WTC11 (cell line): ENCODE results near the gene METTL24. TPM values are rescaled to one million over a fixed set of nuclear protein-coding genes. Genes with fewer than 3 reads are reported as not detected.

ENCODE experiments used
- ATAC-seq: fragments of 200-7000 bp; cut with Tn5 transposase; 2 replicates; pipeline ENCODE4 v1.10.0; 2021; ENCODE audit warnings: mild to moderate bottlenecking, moderate library complexity
- CTCF ChIA-PET: fragments of 300-600 bp; sonication (Branson Sonifier 250); formaldehyde crosslinking; loops from one replicate; lab custom pipeline; 2021; ENCODE audit warnings: antibody characterized with exemption; lab: Charles Lee
- POLR2A ChIA-PET: fragments of 350-600 bp; sonication (Branson Sonifier 250); formaldehyde crosslinking; loops from one replicate; lab custom pipeline; 2021; ENCODE audit warnings: antibody characterized with exemption; lab: Charles Lee
- DNase-seq: peaks from one replicate; pipeline ENCODE4 v3.0.0; 2021; ENCODE audit warnings: low spot score
- H3K27ac Mint-ChIP-seq: 2 replicates; pipeline ENCODE4 v1.8.0; 2021; ENCODE audit warnings: mixed read lengths
- H3K27me3 Mint-ChIP-seq: 2 replicates; pipeline ENCODE4 v1.8.0; 2021; ENCODE audit warnings: low read depth, mild to moderate bottlenecking, moderate library complexity, mixed read lengths
- H3K36me3 Mint-ChIP-seq: 2 replicates; pipeline ENCODE4 v1.8.0; 2021; ENCODE audit warnings: mixed read lengths
- H3K4me1 Mint-ChIP-seq: 2 replicates; pipeline ENCODE4 v1.8.0; 2022; ENCODE audit warnings: mixed read lengths
- H3K4me3 Mint-ChIP-seq: 2 replicates; pipeline ENCODE4 v1.8.0; 2021; ENCODE audit warnings: mild to moderate bottlenecking, moderate library complexity, mixed read lengths
- H3K9me3 Mint-ChIP-seq: 2 replicates; pipeline ENCODE4 v1.8.0; 2021; ENCODE audit warnings: mixed read lengths
- ATF1 ChIP-seq: sonication (generic); formaldehyde crosslinking; IDR thresholded peaks from 2 replicates; pipeline ENCODE4 v1.8.1; 2023; ENCODE audit warnings: mild to moderate bottlenecking, moderate library complexity, missing genetic modification reagents
- E2F1 ChIP-seq: sonication (generic); formaldehyde crosslinking; IDR thresholded peaks from 2 replicates; pipeline ENCODE4 v1.8.0; 2022; ENCODE audit warnings: mild to moderate bottlenecking, missing genetic modification reagents
- FOXK1 ChIP-seq: sonication (generic); formaldehyde crosslinking; IDR thresholded peaks from 2 replicates; pipeline ENCODE4 v1.8.0; 2022; ENCODE audit warnings: mild to moderate bottlenecking, moderate library complexity, missing genetic modification reagents
- FOXP1 ChIP-seq: sonication (generic); formaldehyde crosslinking; IDR thresholded peaks from 2 replicates; pipeline ENCODE4 v1.8.0; 2022; ENCODE audit warnings: missing genetic modification reagents, mild to moderate bottlenecking, moderate library complexity, borderline replicate concordance
- GRHL2 ChIP-seq: fragments of 250-450 bp; sonication (Bioruptor Pico); IDR thresholded peaks from 2 replicates; pipeline ENCODE4 v1.8.0; 2022; ENCODE audit warnings: mild to moderate bottlenecking, moderate library complexity; ENCODE audit not compliant: insufficient replicate concordance, severe bottlenecking
- JUN ChIP-seq: sonication (generic); formaldehyde crosslinking; IDR thresholded peaks from 2 replicates; pipeline ENCODE4 v1.8.0; 2023; ENCODE audit warnings: mild to moderate bottlenecking, missing genetic modification reagents
- MLX ChIP-seq: sonication (generic); formaldehyde crosslinking; IDR thresholded peaks from 2 replicates; pipeline ENCODE4 v1.8.1; 2023; ENCODE audit warnings: mild to moderate bottlenecking, missing genetic modification reagents, moderate library complexity
- MXD4 ChIP-seq: fragments of 250-450 bp; sonication (Bioruptor Pico); IDR thresholded peaks from 2 replicates; pipeline ENCODE4 v1.8.0; 2021; ENCODE audit warnings: mild to moderate bottlenecking, moderate library complexity, borderline replicate concordance
- NFYB ChIP-seq: sonication (generic); formaldehyde crosslinking; conservative IDR thresholded peaks from 2 replicates; pipeline ENCODE4 v1.8.0; 2022; ENCODE audit warnings: low read depth, missing genetic modification reagents
- OVOL2 ChIP-seq: fragments of 250-450 bp; sonication (Bioruptor Pico); IDR thresholded peaks from 2 replicates; pipeline ENCODE4 v1.9.0; 2021; ENCODE audit warnings: mild to moderate bottlenecking, borderline replicate concordance
- RORB ChIP-seq: fragments of 250-450 bp; sonication (Bioruptor Pico); IDR thresholded peaks from 2 replicates; pipeline ENCODE4 v1.9.0; 2021; ENCODE audit warnings: mild to moderate bottlenecking
- SMAD4 ChIP-seq: sonication (generic); formaldehyde crosslinking; IDR thresholded peaks from 2 replicates; pipeline ENCODE4 v1.8.0; 2022; ENCODE audit warnings: mild to moderate bottlenecking, missing genetic modification reagents
- SOX15 ChIP-seq: fragments of 250-450 bp; sonication (Bioruptor Pico); IDR thresholded peaks from 2 replicates; pipeline ENCODE4 v1.9.0; 2021; ENCODE audit warnings: mild to moderate bottlenecking
- USF2 ChIP-seq: sonication (generic); formaldehyde crosslinking; IDR thresholded peaks from 2 replicates; pipeline ENCODE4 v1.8.1; 2023; ENCODE audit warnings: mild to moderate bottlenecking, missing genetic modification reagents, moderate library complexity
- ZNF121 ChIP-seq: sonication (generic); formaldehyde crosslinking; IDR thresholded peaks from 2 replicates; pipeline ENCODE4 v1.8.0; 2023; ENCODE audit warnings: missing genetic modification reagents
- ZNF423 ChIP-seq: fragments of 250-450 bp; sonication (Bioruptor Pico); IDR thresholded peaks from 2 replicates; pipeline ENCODE4 v2.1.2; 2022; ENCODE audit warnings: mild to moderate bottlenecking, moderate library complexity
- ZNF671 ChIP-seq: fragments of 250-450 bp; sonication (Bioruptor Pico); IDR thresholded peaks from 2 replicates; pipeline ENCODE4 v1.8.0; 2021; ENCODE audit warnings: mild to moderate bottlenecking
- total RNA-seq: library from RNA; stranded (reverse); gene quantifications from 3 replicates; pipeline ENCODE4 v1.2.3, GENCODE V29; 2021
- TF ChIP-seq, protein P1 (sequence below): sonication (generic); formaldehyde crosslinking; IDR thresholded peaks from 2 replicates; pipeline ENCODE4 v1.8.1; 2022; ENCODE audit warnings: mild to moderate bottlenecking, missing genetic modification reagents, moderate library complexity, borderline replicate concordance
- TF ChIP-seq, protein P2 (sequence below): sonication (generic); formaldehyde crosslinking; IDR thresholded peaks from 2 replicates; pipeline ENCODE4 v1.8.1; 2023; ENCODE audit warnings: mild to moderate bottlenecking, missing genetic modification reagents
- TF ChIP-seq, protein P3 (sequence below): sonication (generic); formaldehyde crosslinking; IDR thresholded peaks from 2 replicates; pipeline ENCODE4 v1.8.1; 2022; ENCODE audit warnings: low read depth, mild to moderate bottlenecking, moderate library complexity, missing genetic modification reagents, borderline replicate concordance

METTL24 gene
- total RNA-seq, 1 experiment from 2014 or later, result 0.31 TPM

DNA sequence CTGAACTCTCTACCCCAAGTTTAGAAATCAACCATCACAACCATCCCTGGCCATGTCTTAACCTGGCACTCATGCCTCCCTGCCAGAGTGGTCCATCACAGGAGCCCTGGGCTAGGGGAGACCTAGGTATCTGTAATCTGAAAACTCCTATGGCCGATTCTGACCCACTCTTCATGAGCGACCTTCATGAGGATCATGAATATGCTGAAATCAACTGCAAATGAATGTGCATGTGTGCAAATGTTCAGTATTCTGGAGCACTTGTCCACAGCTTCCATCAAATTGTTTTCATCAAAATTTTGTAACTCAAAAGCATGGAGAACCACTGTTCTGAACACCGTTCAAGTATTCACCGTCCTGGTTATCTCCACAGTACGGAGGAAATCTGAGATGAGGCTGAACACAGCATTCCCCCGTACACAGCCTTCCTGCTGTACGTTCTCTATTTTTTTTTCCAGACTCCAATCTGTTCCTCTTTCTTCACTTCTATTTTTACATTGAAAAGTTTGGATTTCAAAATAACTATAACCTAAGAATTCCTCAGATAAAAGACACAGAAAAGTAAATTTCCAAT, 17.7 kb downstream of the METTL24 start:
- ATAC-seq, result no peak
- no peak for TF ChIP-seq ZNF121 (CRISPR knock-in tag)
- no peak for TF ChIP-seq GRHL2 (CRISPR knock-in tag)
- no peak for TF ChIP-seq OVOL2 (CRISPR knock-in tag)
- no peak for TF ChIP-seq ZNF671 (CRISPR knock-in tag)
- ChIA-PET CTCF (interaction anchor here (1.9 kb wide), 1 partner anchor 14 kb away, joined by 47 read pairs; no protein-coding TSS in a partner anchor), POLR2A (no interaction called here)
- H3K4me3 Mint-ChIP-seq, result no peak overlapping the region
- no peaks in the 10 kb centered on the region for H3K36me3 Mint-ChIP-seq
- H3K27ac Mint-ChIP-seq, result no peak overlapping the region
- H3K9me3 Mint-ChIP-seq, result no peaks in the 10 kb centered on the region
- DNase-seq, result no peak
- no peaks in the 10 kb centered on the region for H3K27me3 Mint-ChIP-seq
- H3K4me1 Mint-ChIP-seq, result peaks cover 9% of the 10 kb centered on the region; the same call in 1 of the 2 replicates

- CTCF ChIA-PET, result interaction anchor here (1.0 kb wide), 1 partner anchor 9 kb away, joined by 3 read pairs; no protein-coding TSS in a partner anchor
- no peaks in the 10 kb centered on the region for H3K27me3 Mint-ChIP-seq
- DNase-seq, result no peak
- TF ChIP-seq MXD4 (CRISPR knock-in tag) (no peak), FOXK1 (no peak), GRHL2 (CRISPR knock-in tag) (no peak), RORB (no peak), ATF1 (CRISPR knock-in tag) (no peak), SMAD4 (CRISPR knock-in tag) (no peak), ZNF121 (CRISPR knock-in tag) (no peak), SOX15 (CRISPR knock-in tag) (no peak), NFYB (CRISPR knock-in tag) (no peak), E2F1 (CRISPR knock-in tag) (no peak)
- TF ChIP-seq, protein P1, sequence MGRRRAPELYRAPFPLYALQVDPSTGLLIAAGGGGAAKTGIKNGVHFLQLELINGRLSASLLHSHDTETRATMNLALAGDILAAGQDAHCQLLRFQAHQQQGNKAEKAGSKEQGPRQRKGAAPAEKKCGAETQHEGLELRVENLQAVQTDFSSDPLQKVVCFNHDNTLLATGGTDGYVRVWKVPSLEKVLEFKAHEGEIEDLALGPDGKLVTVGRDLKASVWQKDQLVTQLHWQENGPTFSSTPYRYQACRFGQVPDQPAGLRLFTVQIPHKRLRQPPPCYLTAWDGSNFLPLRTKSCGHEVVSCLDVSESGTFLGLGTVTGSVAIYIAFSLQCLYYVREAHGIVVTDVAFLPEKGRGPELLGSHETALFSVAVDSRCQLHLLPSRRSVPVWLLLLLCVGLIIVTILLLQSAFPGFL (CRISPR knock-in tag), result no peak
- TF ChIP-seq, protein P2, sequence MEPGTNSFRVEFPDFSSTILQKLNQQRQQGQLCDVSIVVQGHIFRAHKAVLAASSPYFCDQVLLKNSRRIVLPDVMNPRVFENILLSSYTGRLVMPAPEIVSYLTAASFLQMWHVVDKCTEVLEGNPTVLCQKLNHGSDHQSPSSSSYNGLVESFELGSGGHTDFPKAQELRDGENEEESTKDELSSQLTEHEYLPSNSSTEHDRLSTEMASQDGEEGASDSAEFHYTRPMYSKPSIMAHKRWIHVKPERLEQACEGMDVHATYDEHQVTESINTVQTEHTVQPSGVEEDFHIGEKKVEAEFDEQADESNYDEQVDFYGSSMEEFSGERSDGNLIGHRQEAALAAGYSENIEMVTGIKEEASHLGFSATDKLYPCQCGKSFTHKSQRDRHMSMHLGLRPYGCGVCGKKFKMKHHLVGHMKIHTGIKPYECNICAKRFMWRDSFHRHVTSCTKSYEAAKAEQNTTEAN (CRISPR knock-in tag), result no peak
- ATAC-seq, result no peak
- no peak overlapping the region for H3K27ac Mint-ChIP-seq
- no peaks in the 10 kb centered on the region for H3K9me3 Mint-ChIP-seq
- H3K4me1 Mint-ChIP-seq, result peaks cover 9% of the 10 kb centered on the region; the same call in 1 of the 2 replicates
- H3K36me3 Mint-ChIP-seq, result no peaks in the 10 kb centered on the region
- no peak overlapping the region for H3K4me3 Mint-ChIP-seq
- POLR2A ChIA-PET, result no interaction called here
Measured at GRCh38 chr6:110338820-110339470, 19.2 kb downstream of the METTL24 start.

DNA sequence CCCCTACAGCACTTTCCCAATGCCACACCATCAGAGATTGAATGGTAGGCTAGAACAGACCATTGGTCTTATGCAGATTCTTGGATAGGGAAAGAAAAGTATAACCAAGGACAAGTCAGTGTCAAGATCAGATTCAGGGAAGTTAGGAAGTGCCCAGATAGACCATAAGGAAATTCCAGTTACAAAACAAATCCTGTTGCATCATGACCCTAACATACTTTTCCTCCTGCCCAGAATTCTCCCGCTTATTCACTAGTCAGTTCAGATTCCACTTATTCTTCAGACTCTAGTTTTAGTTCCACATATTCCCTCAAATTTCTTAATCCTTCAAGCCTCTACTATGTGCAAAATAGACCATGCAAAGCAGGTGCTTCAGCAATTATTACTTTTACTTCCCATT, 20.7 kb downstream of the METTL24 start:
- H3K27me3 Mint-ChIP-seq, result no peaks in the 10 kb centered on the region
- H3K36me3 Mint-ChIP-seq, result no peaks in the 10 kb centered on the region
- H3K9me3 Mint-ChIP-seq, result no peaks in the 10 kb centered on the region
- DNase-seq (no peak), ATAC-seq (no peak)
- H3K4me3 Mint-ChIP-seq, result no peak overlapping the region
- ChIA-PET POLR2A (no interaction called here), CTCF (no interaction called here)
- no peak overlapping the region for H3K27ac Mint-ChIP-seq
- H3K4me1 Mint-ChIP-seq, result peaks cover 4% of the 10 kb centered on the region; the same call in 1 of the 2 replicates
- TF ChIP-seq FOXK1 (no peak), USF2 (no peak), FOXP1 (CRISPR knock-in tag) (no peak), ZNF423 (CRISPR knock-in tag) (no peak), MLX (no peak), JUN (CRISPR knock-in tag) (no peak)
- TF ChIP-seq, protein P2 (CRISPR knock-in tag), result no peak
- TF ChIP-seq, protein P1 (CRISPR knock-in tag), result no peak
- TF ChIP-seq, protein P3, sequence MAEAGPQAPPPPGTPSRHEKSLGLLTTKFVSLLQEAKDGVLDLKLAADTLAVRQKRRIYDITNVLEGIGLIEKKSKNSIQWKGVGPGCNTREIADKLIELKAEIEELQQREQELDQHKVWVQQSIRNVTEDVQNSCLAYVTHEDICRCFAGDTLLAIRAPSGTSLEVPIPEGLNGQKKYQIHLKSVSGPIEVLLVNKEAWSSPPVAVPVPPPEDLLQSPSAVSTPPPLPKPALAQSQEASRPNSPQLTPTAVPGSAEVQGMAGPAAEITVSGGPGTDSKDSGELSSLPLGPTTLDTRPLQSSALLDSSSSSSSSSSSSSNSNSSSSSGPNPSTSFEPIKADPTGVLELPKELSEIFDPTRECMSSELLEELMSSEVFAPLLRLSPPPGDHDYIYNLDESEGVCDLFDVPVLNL, result no peak
